ENCODE measurements around the gene SKI. TPM values are rescaled to one million over a fixed set of nuclear protein-coding genes. Genes with fewer than 3 reads are reported as not detected.
A peak's percentile ranks its signal among the peaks of the same experiment; 100 is the strongest.

SKI gene
- total RNA-seq, 2 experiments from 2014 or later = 286 to 324 TPM

GRCh38 chr1:2190491-2190976, 37.6 kb upstream of the SKI start:
- CTCF ChIA-PET = no interaction called here
- Mint-ChIP-seq H3K27ac (peak overlapping the region; percentile 7), H3K4me3 (peak overlapping the region; percentile 35), H3K4me1 (ENCODE audit: low read depth) (no peaks in the 10 kb centered on the region), H3K36me3 (ENCODE audit: low read depth) (peaks cover 3% of the 10 kb centered on the region), H3K9me3 (no peaks in the 10 kb centered on the region), H3K27me3 (no peaks in the 10 kb centered on the region)
- no peak for ATAC-seq (ENCODE audit: poor library complexity)
- peak in 1 of 14 experiments; percentile 41 for DNase-seq
- H3K27me3 ChIP-seq (ENCODE audit: control insufficient read depth in 1 of 2, insufficient read depth in 2 of 2, low read length in 2 of 2) = no peaks in the 10 kb centered on the region
- TF ChIP-seq CTCF (IDR thresholded peaks at IDR 0.05) = no peak
- POLR2A ChIA-PET = interaction anchor here (0.6 kb wide), 1 partner anchor 201 kb away, joined by 3 read pairs; the partner anchor contains the start of genes MORN1 and RER1
- peak overlapping the region; percentile 65 for H3K4me3 ChIP-seq (ENCODE audit: low read length)
- peaks cover 45% of the 10 kb centered on the region for H3K4me1 ChIP-seq (ENCODE audit: insufficient read depth, low read length)
- no peak overlapping the region for H3K27ac ChIP-seq (ENCODE audit: low read depth in 1 of 2, low read length in 2 of 2)
- intact Hi-C loops (cut with DNase I, micrococcal nuclease) = loop anchor here (10.0 kb wide), 2 partner anchors 56 to 654 kb away; no protein-coding TSS in a partner anchor
- H3K36me3 ChIP-seq (ENCODE audit: insufficient read depth, low read length) = peaks cover 6% of the 10 kb centered on the region
- peaks cover 0 to 5% of the 10 kb centered on the region in 2 experiments for H3K9me3 ChIP-seq (ENCODE audit: control insufficient read depth in 1 of 2, insufficient read depth in 1 of 2, low read length in 2 of 2)

DNA sequence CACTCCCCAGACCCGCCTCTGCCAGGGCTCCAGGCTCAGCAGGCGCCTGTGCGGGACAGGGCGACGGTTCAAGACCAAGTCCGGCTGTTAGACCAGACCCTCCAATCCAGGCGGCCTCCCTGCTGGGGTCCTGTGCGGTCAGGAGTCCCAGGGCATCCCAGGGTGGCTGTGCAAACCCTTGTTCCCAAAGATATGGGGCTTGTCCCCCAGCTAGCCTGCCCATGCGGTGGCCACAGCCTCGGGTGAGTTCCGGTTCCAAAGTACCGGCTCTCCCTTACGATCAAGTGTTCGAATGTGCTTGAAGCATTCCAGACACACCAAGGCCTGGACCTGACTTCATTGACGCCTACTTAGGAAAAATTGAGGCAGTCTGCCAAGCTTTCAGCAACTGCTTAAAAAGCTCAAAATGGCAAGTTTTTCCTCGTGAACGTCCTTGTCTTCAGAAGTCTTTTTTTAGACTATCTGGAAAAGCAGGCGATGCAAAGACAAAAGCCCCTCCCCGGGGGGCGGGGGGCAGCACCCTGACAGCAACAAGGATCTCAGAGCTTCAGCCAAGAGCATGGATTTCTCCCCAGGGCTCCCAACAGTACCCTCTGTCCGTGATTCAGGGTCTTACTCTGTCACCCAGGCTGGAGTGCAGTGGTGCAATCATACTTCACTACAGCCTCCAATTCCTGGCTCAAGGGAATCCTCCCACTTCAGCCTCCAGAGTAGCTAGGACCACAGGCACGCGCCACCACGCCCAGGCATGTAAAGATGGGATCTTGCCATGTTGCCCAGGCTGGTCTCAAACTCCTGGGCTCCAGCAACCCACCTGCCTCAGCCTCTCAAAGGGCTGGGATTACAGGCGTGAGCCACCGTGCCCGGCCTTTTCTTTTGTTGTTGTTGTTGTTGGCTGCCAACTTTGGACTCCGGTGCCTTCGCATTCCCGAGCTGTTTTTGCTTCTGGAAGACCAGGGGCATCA, 35.8 kb upstream of the SKI start:
- TF ChIP-seq CTCF (IDR thresholded peaks at IDR 0.05) = no peak
- Histone ChIP-seq H3K9me3 (ENCODE audit: control insufficient read depth in 1 of 2, insufficient read depth in 1 of 2, low read length in 2 of 2) (peaks cover 0 to 5% of the 10 kb centered on the region in 2 experiments), H3K27me3 (ENCODE audit: control insufficient read depth in 1 of 2, insufficient read depth in 2 of 2, low read length in 2 of 2) (no peaks in the 10 kb centered on the region), H3K4me3 (ENCODE audit: low read length) (no peak overlapping the region), H3K27ac (ENCODE audit: low read depth in 1 of 2, low read length in 2 of 2) (no peak overlapping the region), H3K4me1 (ENCODE audit: insufficient read depth, low read length) (peaks cover 51% of the 10 kb centered on the region), H3K36me3 (ENCODE audit: insufficient read depth, low read length) (peaks cover 6% of the 10 kb centered on the region)
- peak overlapping the region; percentile 51 for H3K27ac Mint-ChIP-seq
- H3K9me3 Mint-ChIP-seq = no peaks in the 10 kb centered on the region
- POLR2A ChIA-PET = no interaction called here
- CTCF ChIA-PET = interaction anchor here (0.5 to 2.0 kb wide), 3 partner anchors 18 to 189 kb away, joined by 3 to 6 read pairs (median 3); no protein-coding TSS in a partner anchor
- ATAC-seq (ENCODE audit: poor library complexity) (no peak), DNase-seq (no peak)
- peak overlapping the region; percentile 51 for H3K4me3 Mint-ChIP-seq
- no peaks in the 10 kb centered on the region for H3K27me3 Mint-ChIP-seq
- no peaks in the 10 kb centered on the region for H3K4me1 Mint-ChIP-seq (ENCODE audit: low read depth)
- intact Hi-C loops (cut with DNase I, micrococcal nuclease) = loop anchor here (10.0 kb wide), 2 partner anchors 58 to 652 kb away; no protein-coding TSS in a partner anchor
- H3K36me3 Mint-ChIP-seq (ENCODE audit: low read depth) = no peaks in the 10 kb centered on the region

DNA sequence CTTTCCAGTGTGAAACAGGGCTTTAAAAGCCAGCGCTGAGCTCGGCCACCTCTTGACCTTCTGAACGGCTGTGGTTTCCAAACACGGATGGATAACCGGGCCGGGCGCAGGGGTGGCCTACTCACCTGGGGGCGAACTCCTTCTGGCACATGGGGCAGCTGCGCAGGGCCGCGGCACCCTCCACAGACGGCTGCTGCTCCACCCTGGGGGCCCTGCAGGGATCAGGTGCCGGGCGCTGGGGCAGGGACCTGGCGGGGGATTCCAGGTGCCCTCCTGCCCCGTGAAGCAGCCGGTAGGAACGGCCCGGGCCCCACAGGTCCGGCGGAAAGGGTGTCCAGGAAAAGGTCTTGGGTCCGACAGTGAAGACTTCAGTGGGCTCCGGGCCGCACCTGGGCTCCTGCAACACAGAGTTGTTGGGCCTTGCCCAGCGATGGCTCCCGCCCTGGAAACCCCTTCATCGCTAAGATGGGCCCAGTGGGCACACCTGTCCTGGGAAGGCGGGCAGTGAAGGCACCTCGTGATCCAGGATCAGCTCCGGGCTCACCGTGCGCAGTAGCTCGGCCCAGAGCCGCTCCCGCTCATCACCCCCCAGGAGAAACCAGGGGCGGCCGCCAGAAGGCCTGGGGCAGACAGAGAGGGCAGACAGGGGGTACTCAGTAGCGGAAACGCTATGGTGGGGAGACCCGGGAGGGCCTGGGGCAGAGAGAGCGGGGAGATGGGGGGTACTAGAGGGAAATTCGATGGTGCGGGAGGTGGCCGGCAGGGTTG, 34.4 kb upstream of the SKI start:
- Histone ChIP-seq H3K4me1 (ENCODE audit: insufficient read depth, low read length) (peaks cover 59% of the 10 kb centered on the region), H3K36me3 (ENCODE audit: insufficient read depth, low read length) (peaks cover 2% of the 10 kb centered on the region), H3K27me3 (ENCODE audit: control insufficient read depth in 1 of 2, insufficient read depth in 2 of 2, low read length in 2 of 2) (no peaks in the 10 kb centered on the region), H3K27ac (ENCODE audit: low read depth in 1 of 2, low read length in 2 of 2) (peak overlapping the region; percentile 56 to 58), H3K9me3 (ENCODE audit: control insufficient read depth in 1 of 2, insufficient read depth in 1 of 2, low read length in 2 of 2) (peaks cover 0 to 5% of the 10 kb centered on the region in 2 experiments), H3K4me3 (ENCODE audit: low read length) (peak overlapping the region; percentile 31)
- H3K36me3 Mint-ChIP-seq (ENCODE audit: low read depth) = no peaks in the 10 kb centered on the region
- intact Hi-C loops (cut with DNase I, micrococcal nuclease) = loop anchor here (2.0 to 10.0 kb wide), 4 partner anchors 59 to 651 kb away; partner anchors contain the start of genes MORN1 (in 1 of the 2) and RER1 (in 1 of the 2)
- H3K9me3 Mint-ChIP-seq = no peaks in the 10 kb centered on the region
- no peak for TF ChIP-seq CTCF (IDR thresholded peaks at IDR 0.05)
- H3K4me3 Mint-ChIP-seq = peak overlapping the region; percentile 65
- peak in 1 of 14 experiments; percentile 53 for DNase-seq
- no peak for ATAC-seq (ENCODE audit: poor library complexity)
- no peaks in the 10 kb centered on the region for H3K27me3 Mint-ChIP-seq
- ChIA-PET POLR2A (interaction anchor here (0.6 to 2.1 kb wide), 3 partner anchors 61 to 354 kb away, joined by 3 to 10 read pairs (median 8); no protein-coding TSS in a partner anchor), CTCF (interaction anchor here (0.6 to 2.0 kb wide), 4 partner anchors 13 to 1343 kb away, joined by 3 to 6 read pairs (median 4); no protein-coding TSS in a partner anchor)
- H3K27ac Mint-ChIP-seq = peak overlapping the region; percentile 65
- peaks cover under 1% of the 10 kb centered on the region for H3K4me1 Mint-ChIP-seq (ENCODE audit: low read depth)

Data from CD4-positive, alpha-beta T cell (primary cell).